Endodermal cell (in vitro differentiated cells): ENCODE measurements around the gene BCL7A. TPM values are rescaled to one million over a fixed set of nuclear protein-coding genes. Genes with fewer than 3 reads are reported as not detected.
"Not testable (repeated sequence)": the region's sequence is repeated elsewhere in the genome, so short reads cannot be mapped to it uniquely, and the experiment has no call there.

Experiments
- DNase-seq: peaks from one replicate; pipeline ENCODE4 v3.0.0-alpha.2; 2017
- H3K27ac ChIP-seq: 2 replicates; pipeline ENCODE4 v1.5.1; 2013; ENCODE audit warnings: mild to moderate bottlenecking, low read depth, low read length, moderate library complexity
- H3K27me3 ChIP-seq: 2 replicates; pipeline ENCODE4 v1.6.1; 2013; ENCODE audit warnings: mild to moderate bottlenecking, low read length, moderate library complexity; ENCODE audit not compliant: insufficient read depth, control insufficient read depth, poor library complexity, severe bottlenecking
- H3K36me3 ChIP-seq: 2 replicates; pipeline ENCODE4 v1.7.0; 2013; ENCODE audit warnings: mild to moderate bottlenecking, low read length, moderate library complexity; ENCODE audit not compliant: control insufficient read depth, insufficient read depth
- H3K4me1 ChIP-seq: one replicate; pipeline ENCODE4 v1.7.0; 2013; ENCODE audit warnings: low read length; ENCODE audit not compliant: control insufficient read depth, insufficient read depth
- H3K4me3 ChIP-seq: 2 replicates; pipeline ENCODE4 v1.5.1; 2013; ENCODE audit warnings: mild to moderate bottlenecking, low read length, moderate library complexity
- H3K9ac ChIP-seq: 2 replicates; pipeline ENCODE4 v1.6.1; 2013; ENCODE audit warnings: mild to moderate bottlenecking, low read length, moderate library complexity; ENCODE audit not compliant: poor library complexity, severe bottlenecking; ENCODE audit errors: extremely low read depth
- H3K9me3 ChIP-seq: 2 replicates; pipeline ENCODE4 v1.6.1; 2013; ENCODE audit warnings: mild to moderate bottlenecking, low read length, moderate library complexity; ENCODE audit not compliant: control insufficient read depth
- H3K27ac Mint-ChIP-seq: 2 replicates; pipeline ENCODE4 v1.8.0; 2020; ENCODE audit warnings: mixed read lengths
- H3K27me3 Mint-ChIP-seq: 2 replicates; pipeline ENCODE4 v1.8.0; 2021; ENCODE audit warnings: mild to moderate bottlenecking, mixed read lengths; ENCODE audit not compliant: insufficient read depth
- H3K36me3 Mint-ChIP-seq: 2 replicates; pipeline ENCODE4 v1.8.0; 2020; ENCODE audit warnings: low read depth, mixed read lengths
- H3K4me1 Mint-ChIP-seq: 2 replicates; pipeline ENCODE4 v1.8.0; 2020; ENCODE audit warnings: mixed read lengths
- H3K4me3 Mint-ChIP-seq: 2 replicates; pipeline ENCODE4 v1.8.0; 2020; ENCODE audit warnings: mild to moderate bottlenecking, moderate library complexity, mixed read lengths
- H3K9me3 Mint-ChIP-seq: 2 replicates; pipeline ENCODE4 v1.8.0; 2020; ENCODE audit warnings: mild to moderate bottlenecking, mixed read lengths
- CTCF ChIP-seq: fragments of 200-600 bp; sonication (generic); conservative IDR thresholded peaks from 2 replicates; pipeline ENCODE4 v1.5.0; 2021; ENCODE audit warnings: antibody characterized with exemption, mild to moderate bottlenecking
- WGBS, 2 experiments: methylation state at CpG; one replicate each; pipeline versions ENCODE4 v1.1.5 to v1.1.7; 2013; ENCODE audit warnings: missing lambda C conversion rate in 2 of 2, mixed read lengths in 1 of 2; ENCODE audit not compliant: insufficient coverage in 1 of 2, insufficient read length in 1 of 2; 5-methylcytosine and 5-hydroxymethylcytosine counted together
- total RNA-seq, 2 donors: library from RNA; stranded (reverse); fragmentation: NEBNext Ultra II Directional in 1 of 2; extraction: Animal tissue kit (Norgen Biotek cat#: 25700) in 1 of 2; gene quantifications; 2 replicates in 1 of 2; 3 replicates in 1 of 2; pipeline ENCODE4 v1.2.1, GENCODE V29; 2021

Gene BCL7A
- total RNA-seq, 2 donors from 2014 or later = 22.3 to 28.9 TPM

- Histone ChIP-seq H3K27me3 (no peaks in the 10 kb centered on the region), H3K4me3 (no peak overlapping the region), H3K36me3 (no peaks in the 10 kb centered on the region), H3K4me1 (no peaks in the 10 kb centered on the region), H3K9me3 (no peaks in the 10 kb centered on the region), H3K9ac (no peak overlapping the region), H3K27ac (no peak overlapping the region)
- Mint-ChIP-seq H3K4me3 (no peak overlapping the region), H3K27me3 (no peaks in the 10 kb centered on the region), H3K27ac (no peak overlapping the region), H3K4me1 (peaks cover 2% of the 10 kb centered on the region), H3K9me3 (peaks cover under 1% of the 10 kb centered on the region), H3K36me3 (no peaks in the 10 kb centered on the region)
- DNase-seq = no peak
- no peak for TF ChIP-seq CTCF
- 93 to 94% methylated on average over 12 to 13 of the region's 14 CpGs for WGBS, 2 experiments
These were observed 35.0 kb upstream of the BCL7A start for GRCh38 chr12:121986489-121987245.

- not testable (repeated sequence) for H3K4me3 Mint-ChIP-seq, H3K27me3 ChIP-seq, H3K27ac Mint-ChIP-seq, H3K27ac ChIP-seq, H3K4me1 ChIP-seq, H3K4me3 ChIP-seq, H3K9ac ChIP-seq, H3K9me3 ChIP-seq, H3K4me1 Mint-ChIP-seq, H3K27me3 Mint-ChIP-seq, H3K36me3 Mint-ChIP-seq, H3K36me3 ChIP-seq, DNase-seq, H3K9me3 Mint-ChIP-seq
- 93 to 100% methylated on average over 1 to 10 of the region's 10 CpGs for WGBS, 2 experiments
These were observed 33.2 kb upstream of the BCL7A start for GRCh38 chr12:121988519-121988918.

GRCh38 chr12:121989276-121990113 lies 32.2 kb upstream of the BCL7A start:
- Mint-ChIP-seq H3K27me3 (no peaks in the 10 kb centered on the region), H3K4me1 (peaks cover 2% of the 10 kb centered on the region), H3K36me3 (no peaks in the 10 kb centered on the region), H3K4me3 (no peak overlapping the region), H3K9me3 (peaks cover 7% of the 10 kb centered on the region), H3K27ac (no peak overlapping the region)
- no peak overlapping the region for H3K4me3 ChIP-seq
- no peaks in the 10 kb centered on the region for H3K9me3 ChIP-seq
- no peak overlapping the region for H3K27ac ChIP-seq
- no peaks in the 10 kb centered on the region for H3K4me1 ChIP-seq
- no peaks in the 10 kb centered on the region for H3K36me3 ChIP-seq
- H3K27me3 ChIP-seq = no peaks in the 10 kb centered on the region
- DNase-seq = no peak
- 92 to 95% methylated on average over 6 to 13 of the region's 14 CpGs for WGBS, 2 experiments
- no peak overlapping the region for H3K9ac ChIP-seq
- no peak for TF ChIP-seq CTCF
